K562 (cell line): ENCODE data around the gene CDH5.

ENCODE experiments used
- SMARCE1 ChIP-seq: fragments of 450-650 bp; IDR thresholded peaks from 2 replicates; pipeline ENCODE4 v1.7.1; 2016; ENCODE audit warnings: mild to moderate bottlenecking
- SRSF3 ChIP-seq: fragments of 200-400 bp; formaldehyde crosslinking; IDR thresholded peaks from 2 replicates; pipeline ENCODE4 v1.6.1; 2016; ENCODE audit warnings: mild to moderate bottlenecking, low read length, moderate library complexity; ENCODE audit not compliant: insufficient read depth
- XRCC5 ChIP-seq: fragments of 200-400 bp; formaldehyde crosslinking; IDR thresholded peaks from 2 replicates; pipeline ENCODE4 v1.6.1; 2017; ENCODE audit warnings: low read depth, mild to moderate bottlenecking, low read length
- ZNF253 ChIP-seq: fragments of 250-450 bp; sonication (Bioruptor Pico); conservative IDR thresholded peaks from 2 replicates; pipeline ENCODE4 v1.6.1; 2021; ENCODE audit warnings: mild to moderate bottlenecking
- TF ChIP-seq, protein P1 (sequence below): sonication (generic); formaldehyde crosslinking; IDR thresholded peaks from 2 replicates; pipeline ENCODE4 v1.9.0; 2022; ENCODE audit warnings: mild to moderate bottlenecking, missing genetic modification reagents
- TF ChIP-seq, protein P2 (sequence below): fragments of 450-650 bp; IDR thresholded peaks from 2 replicates; pipeline ENCODE4 v1.7.1; 2018; ENCODE audit warnings: mild to moderate bottlenecking, low read depth; ENCODE audit not compliant: partially characterized antibody

GRCh38 chr16:66406534-66407221, 40.2 kb downstream of the CDH5 start:
- TF ChIP-seq, protein P1, sequence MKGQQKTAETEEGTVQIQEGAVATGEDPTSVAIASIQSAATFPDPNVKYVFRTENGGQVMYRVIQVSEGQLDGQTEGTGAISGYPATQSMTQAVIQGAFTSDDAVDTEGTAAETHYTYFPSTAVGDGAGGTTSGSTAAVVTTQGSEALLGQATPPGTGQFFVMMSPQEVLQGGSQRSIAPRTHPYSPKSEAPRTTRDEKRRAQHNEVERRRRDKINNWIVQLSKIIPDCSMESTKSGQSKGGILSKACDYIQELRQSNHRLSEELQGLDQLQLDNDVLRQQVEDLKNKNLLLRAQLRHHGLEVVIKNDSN (CRISPR knock-in tag): no peak
- TF ChIP-seq, protein P2, sequence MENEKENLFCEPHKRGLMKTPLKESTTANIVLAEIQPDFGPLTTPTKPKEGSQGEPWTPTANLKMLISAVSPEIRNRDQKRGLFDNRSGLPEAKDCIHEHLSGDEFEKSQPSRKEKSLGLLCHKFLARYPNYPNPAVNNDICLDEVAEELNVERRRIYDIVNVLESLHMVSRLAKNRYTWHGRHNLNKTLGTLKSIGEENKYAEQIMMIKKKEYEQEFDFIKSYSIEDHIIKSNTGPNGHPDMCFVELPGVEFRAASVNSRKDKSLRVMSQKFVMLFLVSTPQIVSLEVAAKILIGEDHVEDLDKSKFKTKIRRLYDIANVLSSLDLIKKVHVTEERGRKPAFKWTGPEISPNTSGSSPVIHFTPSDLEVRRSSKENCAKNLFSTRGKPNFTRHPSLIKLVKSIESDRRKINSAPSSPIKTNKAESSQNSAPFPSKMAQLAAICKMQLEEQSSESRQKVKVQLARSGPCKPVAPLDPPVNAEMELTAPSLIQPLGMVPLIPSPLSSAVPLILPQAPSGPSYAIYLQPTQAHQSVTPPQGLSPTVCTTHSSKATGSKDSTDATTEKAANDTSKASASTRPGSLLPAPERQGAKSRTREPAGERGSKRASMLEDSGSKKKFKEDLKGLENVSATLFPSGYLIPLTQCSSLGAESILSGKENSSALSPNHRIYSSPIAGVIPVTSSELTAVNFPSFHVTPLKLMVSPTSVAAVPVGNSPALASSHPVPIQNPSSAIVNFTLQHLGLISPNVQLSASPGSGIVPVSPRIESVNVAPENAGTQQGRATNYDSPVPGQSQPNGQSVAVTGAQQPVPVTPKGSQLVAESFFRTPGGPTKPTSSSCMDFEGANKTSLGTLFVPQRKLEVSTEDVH: no peak
- TF ChIP-seq SRSF3 (no peak), SMARCE1 (no peak), XRCC5 (no peak), ZNF253 (CRISPR knock-in tag) (no peak)
